GM18502 (cell line): Measurements from ENCODE around the gene NOX1.
"Not testable (repeated sequence)": the region's sequence is repeated elsewhere in the genome, so short reads cannot be mapped to it uniquely, and the experiment has no call there.

Source experiments
- ATAC-seq: cut with Tn5 transposase; IDR thresholded peaks from one replicate; pipeline ENCODE4 v1.9.1; 2021; ENCODE audit warnings: mild to moderate bottlenecking; ENCODE audit not compliant: unreplicated experiment, poor library complexity

Gene NOX1

GRCh38 chrX:100819837-100820666 is 54.1 kb downstream of the NOX1 start, which contains the start of gene CSTF2:
Gene CSTF2, plus strand, starts transcription at chrX:100820391. Its CDS starts 26 bp downstream, at chrX:100820417.
- ATAC-seq: peak; percentile 99

- ATAC-seq: no peak
Observed at GRCh38 chrX:100819534-100819836, 54.7 kb downstream of the NOX1 start.

- ATAC-seq: no peak
Observed at GRCh38 chrX:100817340-100817739, 56.8 kb downstream of the NOX1 start.

- ATAC-seq: no peak
Observed at GRCh38 chrX:100812216-100813158, 61.7 kb downstream of the NOX1 start.

- ATAC-seq: not testable (repeated sequence)
Observed at GRCh38 chrX:100808265-100808664, 65.9 kb downstream of the NOX1 start.

- ATAC-seq: no peak
Observed at GRCh38 chrX:100804780-100805179, 69.4 kb downstream of the NOX1 start.

- ATAC-seq: no peak
Observed at GRCh38 chrX:100802843-100803242, 71.3 kb downstream of the NOX1 start.

- ATAC-seq: no peak
Observed at GRCh38 chrX:100798484-100799214, 75.5 kb downstream of the NOX1 start.

GRCh38 chrX:100797359-100797758 is 76.8 kb downstream of the NOX1 start:
- ATAC-seq: no peak

GRCh38 chrX:100796371-100796770 is 77.8 kb downstream of the NOX1 start:
- not testable (repeated sequence) for ATAC-seq
